Right atrium auricular region (tissue), 2 donors: ENCODE results near the gene SLC27A1. TPM values are rescaled to one million over a fixed set of nuclear protein-coding genes. Genes with fewer than 3 reads are reported as not detected.

Experiments used
- DNase-seq: peaks from one replicate; pipeline ENCODE4 v3.0.0-alpha.2; 2019; ENCODE audit warnings: low spot score
- H3K27ac ChIP-seq, 2 donors: fragments of 200-600 bp; sonication (generic); 1 replicate in 1 of 2; 2 replicates in 1 of 2; pipeline ENCODE4 v1.5.1; 2016 to 2019
- H3K27me3 ChIP-seq, 2 donors: fragments of 200-600 bp; sonication (generic); one replicate each; pipeline versions ENCODE4 v1.5.1 to v1.6.0; 2017 to 2019
- H3K36me3 ChIP-seq: fragments of 200-600 bp; sonication (generic); one replicate; pipeline ENCODE4 v1.5.1; 2016
- H3K4me1 ChIP-seq, 2 donors: fragments of 200-600 bp; sonication (generic); one replicate each; pipeline versions ENCODE4 v1.5.1 to v1.6.0; 2017 to 2019
- H3K4me3 ChIP-seq, 2 donors: fragments of 200-600 bp; sonication (generic); 1 replicate in 1 of 2; 2 replicates in 1 of 2; pipeline ENCODE4 v1.5.1; 2017 to 2019; ENCODE audit warnings: mild to moderate bottlenecking in 1 of 2, moderate library complexity in 1 of 2
- H3K9me3 ChIP-seq, 2 donors: fragments of 200-600 bp; sonication (generic); one replicate each; pipeline ENCODE4 v1.5.1; 2019
- CTCF ChIP-seq, 2 donors: fragments of 200-600 bp; sonication (generic); IDR thresholded peaks; one replicate each; pipeline ENCODE4 v1.5.1; 2019; ENCODE audit warnings: antibody characterized with exemption in 2 of 2
- total RNA-seq, 2 donors: library from RNA; depleted of rRNA; stranded (reverse); fragments of >200 nt; gene quantifications; one replicate each; pipeline ENCODE4 v1.1.0, GENCODE V29; 2016

SLC27A1 gene
- total RNA-seq, 2 donors from 2014 or later: 31.2 to 65.6 TPM

GRCh38 chr19:17481986-17482385, 11.7 kb downstream of the SLC27A1 start:
- TF ChIP-seq CTCF (IDR thresholded peaks at IDR 0.05): no peak
- no peak for DNase-seq
- Histone ChIP-seq H3K4me3 (no peak overlapping the region), H3K4me1 (peaks cover 0 to 7% of the 10 kb centered on the region in 2 donors), H3K36me3 (no peaks in the 10 kb centered on the region), H3K9me3 (no peaks in the 10 kb centered on the region), H3K27me3 (no peaks in the 10 kb centered on the region), H3K27ac (no peak overlapping the region)

DNA sequence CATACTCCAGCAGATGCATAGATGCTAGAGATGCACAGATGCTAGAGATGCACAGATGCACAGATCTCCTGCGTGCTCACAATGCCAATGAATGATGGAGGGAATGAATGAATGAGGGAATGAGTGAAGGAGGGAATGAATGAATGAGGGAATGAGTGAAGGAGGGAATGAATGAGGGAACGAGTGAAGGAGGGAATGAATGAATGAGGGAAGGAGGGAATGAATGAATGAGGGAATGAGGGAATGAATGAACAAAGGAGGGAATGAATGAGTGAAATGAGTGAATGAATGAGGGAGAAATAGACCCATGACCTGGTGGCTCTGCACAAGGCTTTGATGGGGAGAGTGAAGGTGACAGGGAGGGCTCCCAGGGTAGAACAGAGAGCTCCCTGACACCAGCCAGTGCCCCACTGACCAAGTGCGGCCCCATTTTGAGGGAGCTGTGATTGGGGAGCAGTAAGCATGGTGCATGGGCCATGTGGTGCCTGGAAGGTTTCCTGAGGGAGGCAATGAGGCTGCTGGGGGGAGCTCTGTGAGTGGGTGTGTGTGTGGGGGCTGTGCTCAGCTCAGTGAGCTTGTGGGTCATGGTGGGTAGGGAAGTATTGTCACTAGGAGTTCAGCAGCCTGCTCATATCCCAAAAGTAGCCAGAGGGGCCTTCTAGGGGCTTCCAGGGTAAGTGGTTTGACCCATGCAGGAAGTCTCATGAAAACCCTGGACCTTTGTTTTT, 12.7 kb downstream of the SLC27A1 start:
- Histone ChIP-seq H3K9me3 (no peaks in the 10 kb centered on the region), H3K27ac (no peak overlapping the region), H3K4me1 (peaks cover 0 to 10% of the 10 kb centered on the region in 2 donors), H3K27me3 (no peaks in the 10 kb centered on the region), H3K36me3 (peaks cover 10% of the 10 kb centered on the region), H3K4me3 (no peak overlapping the region)
- TF ChIP-seq CTCF (IDR thresholded peaks at IDR 0.05): no peak
- DNase-seq: no peak

- no peak overlapping the region for H3K4me3 ChIP-seq
Observed at GRCh38 chr19:17483605-17484002, 13.3 kb downstream of the SLC27A1 start.

GRCh38 chr19:17484520-17485185, 14.3 kb downstream of the SLC27A1 start:
- TF ChIP-seq CTCF (IDR thresholded peaks at IDR 0.05): no peak
- Histone ChIP-seq H3K4me3 (no peak overlapping the region), H3K36me3 (peaks cover 11% of the 10 kb centered on the region), H3K9me3 (no peaks in the 10 kb centered on the region), H3K27me3 (no peaks in the 10 kb centered on the region), H3K4me1 (peaks cover 0 to 25% of the 10 kb centered on the region in 2 donors), H3K27ac (no peak overlapping the region)
- DNase-seq: no peak

More at GRCh38 chr19:17483605-17484002, 13.3 kb downstream of the SLC27A1 start:
- H3K36me3 ChIP-seq: peaks cover 11% of the 10 kb centered on the region
- no peaks in the 10 kb centered on the region for H3K27me3 ChIP-seq
- TF ChIP-seq CTCF (IDR thresholded peaks at IDR 0.05): no peak
- DNase-seq: no peak
- peaks cover 0 to 15% of the 10 kb centered on the region in 2 donors for H3K4me1 ChIP-seq
- H3K9me3 ChIP-seq: no peaks in the 10 kb centered on the region
- H3K27ac ChIP-seq: no peak overlapping the region

DNA sequence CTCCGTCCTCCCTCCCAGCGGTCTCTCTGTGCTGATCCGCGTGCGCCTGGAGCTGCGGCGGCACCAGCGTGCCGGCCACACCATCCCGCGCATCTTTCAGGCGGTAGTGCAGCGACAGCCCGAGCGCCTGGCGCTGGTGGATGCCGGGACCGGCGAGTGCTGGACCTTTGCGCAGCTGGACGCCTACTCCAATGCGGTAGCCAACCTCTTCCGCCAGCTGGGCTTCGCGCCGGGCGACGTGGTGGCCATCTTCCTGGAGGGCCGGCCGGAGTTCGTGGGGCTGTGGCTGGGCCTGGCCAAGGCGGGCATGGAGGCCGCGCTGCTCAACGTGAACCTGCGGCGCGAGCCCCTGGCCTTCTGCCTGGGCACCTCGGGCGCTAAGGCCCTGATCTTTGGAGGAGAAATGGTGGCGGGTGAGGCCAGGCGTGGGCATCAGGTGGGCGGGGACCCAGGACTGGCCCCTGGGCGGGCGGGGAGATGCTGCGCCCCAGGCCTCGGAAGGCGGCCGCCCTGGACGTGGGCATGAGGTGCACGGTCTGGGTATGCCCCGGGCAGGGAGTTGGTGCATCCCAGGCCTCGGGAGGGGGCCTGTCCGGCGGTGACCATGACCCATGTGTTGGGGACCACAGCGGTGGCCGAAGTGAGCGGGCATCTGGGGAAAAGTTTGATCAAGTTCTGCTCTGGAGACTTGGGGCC, 16.4 kb downstream of the SLC27A1 start:
- H3K27me3 ChIP-seq: no peaks in the 10 kb centered on the region
- no peak overlapping the region for H3K27ac ChIP-seq
- no peak for TF ChIP-seq CTCF (IDR thresholded peaks at IDR 0.05)
- H3K4me3 ChIP-seq: no peak overlapping the region
- no peak for DNase-seq
- peaks cover 11% of the 10 kb centered on the region for H3K36me3 ChIP-seq
- H3K9me3 ChIP-seq: no peaks in the 10 kb centered on the region
- H3K4me1 ChIP-seq: peaks cover 0 to 23% of the 10 kb centered on the region in 2 donors
